ENCODE data around the gene TLE1.

GRCh38 chr9:81678088-81678487 lies 11.3 kb downstream of the TLE1 start:
- no peak for TF ChIP-seq POLR2A (IDR thresholded peaks at IDR 0.05)
- no peak for TF ChIP-seq CTCF (IDR thresholded peaks at IDR 0.05)
- TF ChIP-seq EP300 (IDR thresholded peaks at IDR 0.05) = no peak

All from gastroesophageal sphincter (tissue), 3 donors.